K562 (cell line): ENCODE measurements around the gene RUNX3. TPM values are rescaled to one million over a fixed set of nuclear protein-coding genes. Genes with fewer than 3 reads are reported as not detected.

Experiments
- ATF3 ChIP-seq, 2 experiments: fragments of 450-650 bp in 1 of 2; sonication (generic) in 1 of 2; formaldehyde crosslinking in 1 of 2; IDR thresholded peaks in 1 of 2; conservative IDR thresholded peaks in 1 of 2; 2 replicates each; pipeline versions ENCODE4 v1.6.1 to v1.8.1; 2016 to 2023; ENCODE audit warnings: mild to moderate bottlenecking in 2 of 2, moderate library complexity in 2 of 2, inconsistent platforms in 1 of 2, missing genetic modification reagents in 1 of 2
- ATF7 ChIP-seq: fragments of 450-650 bp; IDR thresholded peaks from 2 replicates; pipeline ENCODE4 v1.7.1; 2014; ENCODE audit warnings: mild to moderate bottlenecking, moderate library complexity
- BMI1 ChIP-seq: fragments of 150-350 bp; IDR thresholded peaks from 2 replicates; pipeline ENCODE4 v1.6.1; 2014; ENCODE audit warnings: low read length
- GABPA ChIP-seq: fragments of 200-800 bp; sonication (Bioruptor generic); conservative IDR thresholded peaks from 2 replicates; pipeline ENCODE4 v1.6.1; 2016; ENCODE audit warnings: low read depth, missing genetic modification characterization, missing compliant biosample characterization
- HDAC3 ChIP-seq: fragments of 450-650 bp; IDR thresholded peaks from 2 replicates; pipeline ENCODE4 v1.6.1; 2018; ENCODE audit warnings: borderline replicate concordance, mild to moderate bottlenecking, moderate library complexity; ENCODE audit not compliant: partially characterized antibody
- IRF9 ChIP-seq: fragments of 450-650 bp; IDR thresholded peaks from 2 replicates; pipeline ENCODE4 v1.6.1; 2016; ENCODE audit warnings: missing biosample characterization, missing genetic modification characterization
- MGA ChIP-seq: fragments of 450-650 bp; IDR thresholded peaks from 2 replicates; pipeline ENCODE4 v1.6.1; 2016; ENCODE audit warnings: mild to moderate bottlenecking, moderate library complexity
- NR3C1 ChIP-seq: sonication (generic); formaldehyde crosslinking; IDR thresholded peaks from 2 replicates; pipeline ENCODE4 v1.8.1; 2022; ENCODE audit warnings: missing genetic modification reagents
- RFX7 ChIP-seq: fragments of 250-450 bp; sonication (Bioruptor Pico); IDR thresholded peaks from 2 replicates; pipeline ENCODE4 v1.5.1; 2021; ENCODE audit warnings: mild to moderate bottlenecking
- SMARCA4 ChIP-seq: fragments of 450-650 bp; IDR thresholded peaks from 2 replicates; pipeline ENCODE4 v1.6.1; 2016
- TCF7 ChIP-seq: sonication (generic); IDR thresholded peaks from 2 replicates; pipeline ENCODE4 v1.6.1; 2016; ENCODE audit warnings: antibody characterized with exemption, borderline replicate concordance
- TEAD4 ChIP-seq, 2 experiments: sonication (generic) in 1 of 2; formaldehyde crosslinking in 1 of 2; IDR thresholded peaks; 2 replicates each; pipeline versions ENCODE4 v1.6.1 to v1.8.0; 2012 to 2022; ENCODE audit warnings: borderline replicate concordance in 1 of 2, inconsistent platforms in 1 of 2, low read length in 1 of 2, mild to moderate bottlenecking in 1 of 2, missing genetic modification reagents in 1 of 2
- U2AF2 ChIP-seq: fragments of 200-400 bp; formaldehyde crosslinking; optimal IDR thresholded peaks from 2 replicates; pipeline ENCODE3; 2017; ENCODE audit warnings: low read depth, mild to moderate bottlenecking, low read length
- ZBTB7A ChIP-seq: IDR thresholded peaks from 2 replicates; pipeline ENCODE4 v1.6.1; 2011; ENCODE audit warnings: low read depth, mild to moderate bottlenecking, low read length, moderate library complexity, borderline replicate concordance; ENCODE audit not compliant: control insufficient read depth
- ZKSCAN1 ChIP-seq: fragments of 150-350 bp; IDR thresholded peaks from 2 replicates; pipeline ENCODE4 v1.6.1; 2016; ENCODE audit warnings: low read depth, low read length
- polyA plus RNA-seq, 8 experiments: library from polyadenylated mRNA; depleted of rRNA in 4 of 8; stranded (reverse) in 5 of 8; unstranded in 3 of 8; fragments of >200 nt; fragmentation: Nextera tagmentation in 2 of 8; fragmentation: Illumina TruSeq in 1 of 8; extraction: Ambion mirVana in 2 of 8; extraction: Trizol in 1 of 8; gene quantifications; 2 replicates each; pipeline versions ENCODE4 v1.2.1 to v1.2.3, GENCODE V29; 2011 to 2014; ENCODE audit warnings: inconsistent platforms in 1 of 8, missing spikeins in 1 of 8
- total RNA-seq, 7 experiments: library from RNA; depleted of rRNA in 6 of 7; stranded (reverse); fragments of >200 nt in 6 of 7; fragmentation: Illumina TruSeq in 2 of 7; extraction: Trizol in 2 of 7; gene quantifications; 2 replicates each; pipeline versions ENCODE4 v1.2.1 to v1.2.3, GENCODE V29; 2011 to 2021; ENCODE audit warnings: low replicate concordance in 1 of 7

Gene RUNX3
- total and polyA plus RNA-seq, 9 of the 15 experiments (the other 6 are each of a cell fraction or from before 2014, with no cell fraction given) = 0.01 to 0.64 (median 0.09) TPM

GRCh38 chr1:24952413-24952841, 22.4 kb upstream of the RUNX3 start (continued):
- peak; percentile 63 for TF ChIP-seq MGA
- no peak for TF ChIP-seq IRF9 (tag)
- TF ChIP-seq HDAC3 = peak; percentile 21
- TF ChIP-seq ATF7 = 0 out of 2 replicates have a peak, but pooled peaks have one; percentile 41
- TF ChIP-seq ZKSCAN1 = no peak
- TF ChIP-seq TEAD4 (IDR thresholded peaks at IDR 0.05; ENCODE audit: low read length) = 0 out of 2 replicates have a peak, but pooled peaks have one; percentile 26
- TF ChIP-seq TEAD4 (CRISPR knock-in tag; IDR thresholded peaks at IDR 0.05; ENCODE audit: borderline replicate concordance) = no peak
- TF ChIP-seq ZBTB7A = no peak
- peak; percentile 39; the same call in 1 of the 2 replicates for TF ChIP-seq ATF3 (IDR thresholded peaks at IDR 0.05)
- TF ChIP-seq ATF3 (CRISPR knock-in tag; conservative IDR thresholded peaks at IDR 0.05) = no peak
- no peak for TF ChIP-seq NR3C1
- no peak for TF ChIP-seq TCF7
- 0 out of 2 replicates have a peak, but pooled peaks have one; percentile 52 for TF ChIP-seq SMARCA4
- no peak for TF ChIP-seq BMI1
- no peak for TF ChIP-seq RFX7 (CRISPR knock-in tag)
- peak; percentile 50; the same call in 1 of the 2 replicates for TF ChIP-seq GABPA (tag)
- no peak for TF ChIP-seq U2AF2
